GM12875 (cell line): ENCODE data around the gene FAR2.

Experiments used
- H3K4me3 ChIP-seq: one replicate; pipeline ENCODE4 v1.5.1; 2011; ENCODE audit warnings: low read depth, low read length, control low read depth
- CTCF ChIP-seq: IDR thresholded peaks from 2 replicates; pipeline ENCODE4 v1.5.1; 2011; ENCODE audit warnings: low read depth, mild to moderate bottlenecking, control low read depth, inconsistent platforms, low read length, moderate library complexity, borderline replicate concordance; ENCODE audit not compliant: insufficient read depth

Gene FAR2

DNA sequence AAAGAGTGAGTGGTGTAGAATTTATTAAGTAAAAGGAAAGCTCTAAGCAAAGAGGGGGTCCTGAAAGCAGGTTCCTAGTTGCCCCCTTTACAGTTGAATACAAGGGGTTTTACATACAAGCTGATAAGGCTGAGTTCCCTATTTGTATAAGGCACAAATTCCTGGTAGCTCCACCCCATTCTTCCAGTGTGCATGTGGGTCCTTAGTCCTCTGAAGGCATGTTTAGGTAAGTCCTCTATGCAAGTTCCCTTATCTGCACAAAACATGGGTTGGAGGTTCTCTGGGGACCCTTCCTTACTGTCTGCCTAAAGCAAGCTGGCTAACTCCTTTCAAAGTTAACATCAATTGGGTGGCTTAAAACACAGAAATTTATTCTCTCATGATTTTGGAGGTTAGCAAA, 2.9 kb upstream of the FAR2 start:
- H3K4me3 ChIP-seq = no peak overlapping the region
- TF ChIP-seq CTCF = no peak

DNA sequence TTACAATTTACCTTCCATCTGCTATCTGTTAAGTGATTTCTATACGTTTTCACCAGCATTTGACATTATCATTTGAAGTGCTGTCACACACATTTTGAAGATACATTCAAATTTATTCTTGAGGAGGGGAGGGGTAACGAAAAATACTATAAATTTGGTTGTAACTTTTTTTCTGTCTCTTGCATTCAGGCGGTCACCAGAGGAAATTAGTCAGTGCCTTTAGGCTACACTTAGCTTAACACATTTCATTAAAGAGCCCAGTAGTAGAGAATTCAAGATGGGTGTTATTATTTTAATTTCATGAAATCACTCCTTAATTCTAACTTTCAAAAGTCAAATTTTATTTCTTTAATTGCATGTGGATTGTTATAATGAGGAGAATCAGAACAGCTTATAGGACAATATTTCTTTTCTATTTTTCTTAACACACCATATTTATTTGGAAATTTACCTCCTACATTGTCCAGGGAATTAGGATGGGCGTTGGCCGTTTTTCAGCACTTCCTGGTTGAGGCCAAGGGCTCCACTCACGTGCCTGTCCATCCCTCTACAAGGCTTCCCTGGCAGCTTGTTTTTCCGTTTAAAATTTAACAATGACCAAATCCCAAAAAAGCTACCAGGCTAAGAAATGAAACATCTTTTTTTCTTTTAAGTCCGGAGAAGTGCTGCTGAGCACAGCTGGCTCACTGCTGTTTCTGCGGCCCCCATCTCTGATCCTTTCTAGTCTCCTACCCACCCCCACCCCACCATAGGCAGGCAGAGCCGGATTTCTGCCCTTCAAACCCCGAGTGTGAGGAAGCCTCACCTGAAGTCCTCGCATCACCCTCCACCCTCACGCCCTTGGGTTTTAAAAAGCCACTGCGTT, 1.1 kb upstream of the FAR2 start:
- TF ChIP-seq CTCF = no peak
- peak overlapping the region; percentile 35 for H3K4me3 ChIP-seq

GRCh38 chr12:29148596-29148910, 525 bp upstream of the FAR2 start:
- peak overlapping the region; percentile 54 for H3K4me3 ChIP-seq
- TF ChIP-seq CTCF = no peak

GRCh38 chr12:29149691-29150281, 708 bp downstream of the FAR2 start:
- peak overlapping the region; percentile 54 for H3K4me3 ChIP-seq
- no peak for TF ChIP-seq CTCF

- no peak for TF ChIP-seq CTCF
- no peak overlapping the region for H3K4me3 ChIP-seq
These were observed 1.4 kb downstream of the FAR2 start for GRCh38 chr12:29150462-29150861.

- no peak overlapping the region for H3K4me3 ChIP-seq
- no peak for TF ChIP-seq CTCF
These were observed 3.3 kb downstream of the FAR2 start for GRCh38 chr12:29152223-29152868.
